ENCODE measurements around the gene TNIP2. TPM values are rescaled to one million over a fixed set of nuclear protein-coding genes. Genes with fewer than 3 reads are reported as not detected.

Gene TNIP2, protein sequence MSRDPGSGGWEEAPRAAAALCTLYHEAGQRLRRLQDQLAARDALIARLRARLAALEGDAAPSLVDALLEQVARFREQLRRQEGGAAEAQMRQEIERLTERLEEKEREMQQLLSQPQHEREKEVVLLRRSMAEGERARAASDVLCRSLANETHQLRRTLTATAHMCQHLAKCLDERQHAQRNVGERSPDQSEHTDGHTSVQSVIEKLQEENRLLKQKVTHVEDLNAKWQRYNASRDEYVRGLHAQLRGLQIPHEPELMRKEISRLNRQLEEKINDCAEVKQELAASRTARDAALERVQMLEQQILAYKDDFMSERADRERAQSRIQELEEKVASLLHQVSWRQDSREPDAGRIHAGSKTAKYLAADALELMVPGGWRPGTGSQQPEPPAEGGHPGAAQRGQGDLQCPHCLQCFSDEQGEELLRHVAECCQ
- 10 to 100 TPM; 33.1 to 36.5 TPM for total RNA-seq
- 23.3 TPM for polyA plus RNA-seq (2013, experiment 1 of 2)
- polyA plus RNA-seq (2013, experiment 2 of 2): 22.1 TPM
- long read RNA-seq, experiment 1, transcript TNIP2-201 (6 exons, 1,974 nt): major isoform, 14 of 30 reads
- long read RNA-seq, experiment 1, partial matches to known transcripts: 8 of 30 reads
- long read RNA-seq, experiment 1, other reads (novel, unspliced or antisense): 6 of 30 reads
- long read RNA-seq, experiment 2, transcript TNIP2-201 (6 exons, 1,974 nt): major isoform, 63 of 85 reads
- long read RNA-seq, experiment 2, partial matches to known transcripts: 9 of 85 reads
- long read RNA-seq, experiment 2, other reads (novel, unspliced or antisense): 8 of 85 reads
- long read RNA-seq, experiment 3, transcript TNIP2-201 (6 exons, 1,974 nt): major isoform, 93 of 115 reads
- long read RNA-seq, experiment 3, partial matches to known transcripts: 8 of 115 reads
- long read RNA-seq, experiment 3, other reads (novel, unspliced or antisense): 8 of 115 reads
- long read RNA-seq, experiment 4, partial matches to known transcripts: 3 of 6 reads
- long read RNA-seq, experiment 4, other reads (novel, unspliced or antisense): 1 of 6 reads

DNA sequence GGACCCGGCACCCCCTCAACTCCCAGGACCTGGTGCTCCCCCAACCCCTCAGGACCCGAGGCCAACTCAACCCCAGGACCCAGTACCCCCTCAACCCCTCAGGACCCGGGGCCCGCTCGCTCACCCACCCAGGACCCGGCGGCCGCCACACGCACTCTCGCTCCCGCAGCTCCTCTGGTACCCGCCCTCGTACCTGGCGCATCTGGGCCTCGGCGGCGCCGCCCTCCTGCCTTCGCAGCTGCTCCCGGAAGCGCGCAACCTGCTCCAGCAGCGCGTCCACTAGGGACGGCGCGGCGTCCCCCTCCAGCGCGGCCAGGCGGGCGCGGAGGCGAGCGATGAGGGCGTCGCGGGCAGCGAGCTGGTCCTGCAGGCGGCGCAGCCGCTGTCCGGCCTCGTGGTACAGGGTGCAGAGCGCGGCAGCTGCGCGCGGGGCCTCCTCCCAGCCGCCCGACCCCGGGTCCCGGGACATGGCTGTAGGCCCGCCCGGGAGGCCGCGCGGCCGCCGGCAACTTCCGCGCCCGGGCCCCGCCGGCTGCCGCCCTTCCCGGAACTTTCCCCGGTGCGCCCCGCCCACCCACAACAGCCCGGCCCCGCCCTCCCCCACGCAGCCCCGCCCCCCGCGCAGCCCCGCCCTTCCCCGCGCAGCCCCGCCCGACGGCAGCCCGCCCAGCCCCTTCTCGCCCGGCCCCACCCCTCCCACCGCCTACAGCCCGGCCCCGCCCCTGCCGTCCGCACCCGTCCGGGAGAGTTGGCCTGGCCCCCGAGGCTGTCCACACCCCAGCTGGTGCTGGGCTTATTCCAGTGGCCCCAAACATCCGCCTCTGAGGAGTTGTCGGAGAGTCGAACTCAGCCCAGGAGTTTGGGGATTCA is at the start of gene TNIP2:
TSS of gene TNIP2 (minus strand) at position 516 of the 870 bp plus-strand sequence. CDS start at position 469, 47 bp downstream.
- peak within 1 kb of the TSS; percentile 61 for H3K4me3 Mint-ChIP-seq
- no peaks in the 10 kb centered on the region for H3K36me3 ChIP-seq (ENCODE audit: control insufficient read depth, insufficient read depth, low read length)
- H3K9me3 ChIP-seq (ENCODE audit: control insufficient read depth, low read length): no peaks in the 10 kb centered on the region
- H3K4me3 ChIP-seq (ENCODE audit: low read length): peak within 1 kb of the TSS; percentile 88
- H3K9me3 Mint-ChIP-seq: no peaks in the 10 kb centered on the region
- peak within 1 kb of the TSS; percentile 20 for H3K9ac ChIP-seq (ENCODE audit: extremely low read depth, low read length, poor library complexity, severe bottlenecking)
- TF ChIP-seq, protein P1, sequence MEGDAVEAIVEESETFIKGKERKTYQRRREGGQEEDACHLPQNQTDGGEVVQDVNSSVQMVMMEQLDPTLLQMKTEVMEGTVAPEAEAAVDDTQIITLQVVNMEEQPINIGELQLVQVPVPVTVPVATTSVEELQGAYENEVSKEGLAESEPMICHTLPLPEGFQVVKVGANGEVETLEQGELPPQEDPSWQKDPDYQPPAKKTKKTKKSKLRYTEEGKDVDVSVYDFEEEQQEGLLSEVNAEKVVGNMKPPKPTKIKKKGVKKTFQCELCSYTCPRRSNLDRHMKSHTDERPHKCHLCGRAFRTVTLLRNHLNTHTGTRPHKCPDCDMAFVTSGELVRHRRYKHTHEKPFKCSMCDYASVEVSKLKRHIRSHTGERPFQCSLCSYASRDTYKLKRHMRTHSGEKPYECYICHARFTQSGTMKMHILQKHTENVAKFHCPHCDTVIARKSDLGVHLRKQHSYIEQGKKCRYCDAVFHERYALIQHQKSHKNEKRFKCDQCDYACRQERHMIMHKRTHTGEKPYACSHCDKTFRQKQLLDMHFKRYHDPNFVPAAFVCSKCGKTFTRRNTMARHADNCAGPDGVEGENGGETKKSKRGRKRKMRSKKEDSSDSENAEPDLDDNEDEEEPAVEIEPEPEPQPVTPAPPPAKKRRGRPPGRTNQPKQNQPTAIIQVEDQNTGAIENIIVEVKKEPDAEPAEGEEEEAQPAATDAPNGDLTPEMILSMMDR (conservative IDR thresholded peaks at IDR 0.05): peak; percentile 67
- peak within 1 kb of the TSS; percentile 38 for H3K27ac ChIP-seq (ENCODE audit: low read depth, low read length)
- 1 to 5% methylated on average over 18 to 84 of the region's 96 CpGs for WGBS, 2 experiments (ENCODE audit: insufficient coverage in 1 of 2, insufficient read length in 1 of 2)
- H3K4me1 Mint-ChIP-seq: peaks cover 8% of the 10 kb centered on the region
- no peaks in the 10 kb centered on the region for H3K27me3 ChIP-seq (ENCODE audit: control insufficient read depth, insufficient read depth, low read length, poor library complexity, severe bottlenecking)
- H3K27me3 Mint-ChIP-seq (ENCODE audit: insufficient read depth): peaks cover 6% of the 10 kb centered on the region
- H3K27ac Mint-ChIP-seq: no peak within 1 kb of the TSS
- peak; percentile 93 for DNase-seq
- H3K36me3 Mint-ChIP-seq (ENCODE audit: low read depth): peaks cover 6% of the 10 kb centered on the region
- no peaks in the 10 kb centered on the region for H3K4me1 ChIP-seq (ENCODE audit: control insufficient read depth, insufficient read depth, low read length)

DNA sequence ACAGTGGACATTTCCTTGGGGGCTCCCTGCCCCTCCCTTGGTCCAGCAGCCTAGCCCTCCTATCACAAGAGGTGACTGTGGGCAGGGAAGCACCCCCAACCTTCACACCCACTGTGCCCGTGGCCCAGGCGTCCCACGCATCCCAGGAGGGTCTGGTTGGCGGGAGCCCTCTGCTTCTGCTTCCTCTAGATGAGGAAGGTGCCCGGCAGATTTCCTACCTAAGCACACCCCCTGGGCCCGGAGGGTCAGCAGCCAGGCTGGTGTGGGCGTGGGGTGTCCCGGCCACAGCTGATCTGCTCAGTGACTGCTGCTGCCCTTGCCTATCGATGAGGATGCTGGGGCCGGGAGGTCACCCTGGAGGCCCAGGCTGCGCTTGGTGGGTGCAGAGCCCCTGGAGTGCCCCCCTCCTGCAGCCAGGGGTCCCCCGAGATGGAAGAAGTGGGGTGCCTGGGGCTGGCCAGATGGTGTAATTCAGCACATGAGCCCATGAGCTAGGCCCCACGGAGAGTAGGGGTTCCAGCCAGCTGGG is 48.9 kb upstream of the TNIP2 start:
- Histone ChIP-seq H3K9me3 (ENCODE audit: control insufficient read depth, low read length) (no peaks in the 10 kb centered on the region), H3K4me3 (ENCODE audit: low read length) (no peak overlapping the region), H3K27me3 (ENCODE audit: control insufficient read depth, insufficient read depth, low read length, poor library complexity, severe bottlenecking) (no peaks in the 10 kb centered on the region), H3K9ac (ENCODE audit: extremely low read depth, low read length, poor library complexity, severe bottlenecking) (no peak overlapping the region), H3K27ac (ENCODE audit: low read depth, low read length) (no peak overlapping the region), H3K4me1 (ENCODE audit: control insufficient read depth, insufficient read depth, low read length) (no peaks in the 10 kb centered on the region), H3K36me3 (ENCODE audit: control insufficient read depth, insufficient read depth, low read length) (no peaks in the 10 kb centered on the region)
- 90 to 98% methylated on average over 9 to 13 of the region's 13 CpGs for WGBS, 2 experiments (ENCODE audit: insufficient coverage in 1 of 2, insufficient read length in 1 of 2)
- H3K36me3 Mint-ChIP-seq (ENCODE audit: low read depth): no peaks in the 10 kb centered on the region
- DNase-seq: no peak
- no peaks in the 10 kb centered on the region for H3K27me3 Mint-ChIP-seq (ENCODE audit: insufficient read depth)
- H3K4me1 Mint-ChIP-seq: peaks cover 7% of the 10 kb centered on the region
- H3K4me3 Mint-ChIP-seq: no peak overlapping the region
- TF ChIP-seq, protein P1 (conservative IDR thresholded peaks at IDR 0.05): no peak
- H3K9me3 Mint-ChIP-seq: no peaks in the 10 kb centered on the region
- no peak overlapping the region for H3K27ac Mint-ChIP-seq
